Anterior cingulate cortex (tissue), 58 donors: Measurements from ENCODE around the gene PALLD.

Source experiments
- DNase-seq, 58 donors: peaks; one replicate each; lab custom pipeline; 2025; lab: John Stamatoyannopoulos, UW

The PALLD gene

GRCh38 chr4:168877511-168878491 is 380.9 kb downstream of the PALLD start:
- DNase-seq, result peak in 5 of 58 donors; percentile 4 to 33 (median 6)

GRCh38 chr4:168878623-168879022 is 381.8 kb downstream of the PALLD start:
- DNase-seq, result no peak

GRCh38 chr4:168879188-168879587 is 382.3 kb downstream of the PALLD start:
- no peak for DNase-seq

- DNase-seq, result no peak
Measured at GRCh38 chr4:168880072-168880675, 383.3 kb downstream of the PALLD start.

- no peak for DNase-seq
Measured at GRCh38 chr4:168880811-168881595, 384.2 kb downstream of the PALLD start.

GRCh38 chr4:168881781-168882420 is 385.0 kb downstream of the PALLD start:
- no peak for DNase-seq

GRCh38 chr4:168882650-168883233 is 385.9 kb downstream of the PALLD start:
- no peak for DNase-seq

GRCh38 chr4:168883513-168883912 is 386.7 kb downstream of the PALLD start:
- no peak for DNase-seq

- DNase-seq, result no peak
Measured at GRCh38 chr4:168884251-168885124, 387.6 kb downstream of the PALLD start.

- no peak for DNase-seq
Measured at GRCh38 chr4:168885400-168885799, 388.5 kb downstream of the PALLD start.

GRCh38 chr4:168886351-168886750 is 389.5 kb downstream of the PALLD start:
- no peak for DNase-seq

GRCh38 chr4:168887809-168888208 is 391.0 kb downstream of the PALLD start:
- DNase-seq, result no peak

- DNase-seq, result no peak
Measured at GRCh38 chr4:168888715-168889215, 391.9 kb downstream of the PALLD start.

GRCh38 chr4:168891086-168891485 is 394.2 kb downstream of the PALLD start:
- DNase-seq, result no peak

GRCh38 chr4:168891688-168892087 is 394.8 kb downstream of the PALLD start:
- no peak for DNase-seq

GRCh38 chr4:168892475-168892874 is 395.6 kb downstream of the PALLD start:
- DNase-seq, result no peak

GRCh38 chr4:168893205-168893604 is 396.4 kb downstream of the PALLD start:
- no peak for DNase-seq

GRCh38 chr4:168893807-168894206 is 397.0 kb downstream of the PALLD start:
- DNase-seq, result no peak

GRCh38 chr4:168900080-168900479 is 403.2 kb downstream of the PALLD start:
- no peak for DNase-seq
